ENCODE data around the gene GPR146. TPM values are rescaled to one million over a fixed set of nuclear protein-coding genes. Genes with fewer than 3 reads are reported as not detected.

The GPR146 gene
- total and polyA plus RNA-seq, 2 of the 13 experiments (the other 11 are each of a cell fraction or from before 2014, with no cell fraction given) = 2.0 to 15.9 TPM

GRCh38 chr7:1044189-1045068, at the start of gene GPR146 (continued):
- TF ChIP-seq FOXP4 (CRISPR knock-in tag; IDR thresholded peaks at IDR 0.05) = no peak
- no peak for TF ChIP-seq NKX3-1 (CRISPR knock-in tag; IDR thresholded peaks at IDR 0.05)
- TF ChIP-seq RBM22 (optimal IDR thresholded peaks at IDR 0.05; ENCODE audit: low read length) = no peak
- peak; percentile 54 for TF ChIP-seq ASH2L (IDR thresholded peaks at IDR 0.05; ENCODE audit: insufficient read length, low read depth, low read length)
- TF ChIP-seq CREM (IDR thresholded peaks at IDR 0.05) = peak; percentile 40; the same call in 1 of the 2 replicates
- no peak for TF ChIP-seq CREM (CRISPR knock-in tag; IDR thresholded peaks at IDR 0.05)
- no peak for TF ChIP-seq PCBP1 (IDR thresholded peaks at IDR 0.05; ENCODE audit: borderline replicate concordance, low read depth, low read length)
- no peak for TF ChIP-seq ZNF784 (CRISPR knock-in tag; IDR thresholded peaks at IDR 0.05; ENCODE audit: borderline replicate concordance)
- no peak for TF ChIP-seq ZNF383 (CRISPR knock-in tag; IDR thresholded peaks at IDR 0.05; ENCODE audit: borderline replicate concordance)
- TF ChIP-seq SMYD3 (CRISPR knock-in tag; IDR thresholded peaks at IDR 0.05) = no peak
- no peak; the same call in 1 of the 2 replicates for TF ChIP-seq ZGPAT (CRISPR knock-in tag; IDR thresholded peaks at IDR 0.05)
- TF ChIP-seq KLF9 (CRISPR knock-in tag; IDR thresholded peaks at IDR 0.05; ENCODE audit: low read depth) = no peak
- TF ChIP-seq FOXJ3 (CRISPR knock-in tag; IDR thresholded peaks at IDR 0.05; ENCODE audit: borderline replicate concordance) = no peak; the same call in 1 of the 2 replicates
- no peak for TF ChIP-seq NCOA5 (CRISPR knock-in tag; IDR thresholded peaks at IDR 0.05)
- TF ChIP-seq KDM6A (CRISPR knock-in tag; IDR thresholded peaks at IDR 0.05; ENCODE audit: low read depth) = no peak
- TF ChIP-seq CSRNP2 (CRISPR knock-in tag; conservative IDR thresholded peaks at IDR 0.05; ENCODE audit: low read depth) = no peak
- TF ChIP-seq SP2 (CRISPR knock-in tag; IDR thresholded peaks at IDR 0.05) = peak; percentile 14; the same call in 1 of the 2 replicates
- no peak for TF ChIP-seq CC2D1A (CRISPR knock-in tag; IDR thresholded peaks at IDR 0.05)
- no peak for TF ChIP-seq TCF7 (IDR thresholded peaks at IDR 0.05; ENCODE audit: low read depth)
- no peak for TF ChIP-seq ARNT (IDR thresholded peaks at IDR 0.05)

Data from HepG2 (cell line).